D721Med (cell line): Measurements from ENCODE around the gene SLC5A1.

Experiments
- DNase-seq: peaks from one replicate; pipeline ENCODE4 v3.0.0; 2011; ENCODE audit warnings: low spot score; ENCODE audit not compliant: insufficient read length
- FAIRE-seq: peaks from 2 replicates; lab custom pipeline; 2011; peaks lifted over from hg19 to GRCh38; lab: Jason Lieb, UNC
- CTCF ChIP-seq: IDR thresholded peaks from 2 replicates; pipeline ENCODE4 v1.5.1; 2012; ENCODE audit warnings: mild to moderate bottlenecking, control low read depth; ENCODE audit not compliant: insufficient read depth; ENCODE audit errors: missing control alignments

The SLC5A1 gene

GRCh38 chr22:32103658-32104315 is 60.7 kb downstream of the SLC5A1 start:
- peak; percentile 48 for TF ChIP-seq CTCF
- no peak for DNase-seq
- FAIRE-seq: no peak

GRCh38 chr22:32106930-32107329 is 63.9 kb downstream of the SLC5A1 start:
- DNase-seq (no peak), FAIRE-seq (no peak)
- no peak for TF ChIP-seq CTCF

GRCh38 chr22:32112380-32112779 is 69.3 kb downstream of the SLC5A1 start:
- FAIRE-seq: no peak
- TF ChIP-seq CTCF: no peak
- no peak for DNase-seq

GRCh38 chr22:32119568-32120235 is 76.6 kb downstream of the SLC5A1 start:
- DNase-seq (no peak), FAIRE-seq (no peak)
- TF ChIP-seq CTCF: no peak

- no peak for TF ChIP-seq CTCF
- FAIRE-seq (no peak), DNase-seq (no peak)
These were observed 77.5 kb downstream of the SLC5A1 start for GRCh38 chr22:32120603-32121002.

GRCh38 chr22:32122899-32123298 is 79.8 kb downstream of the SLC5A1 start:
- FAIRE-seq: no peak
- TF ChIP-seq CTCF: no peak
- no peak for DNase-seq

GRCh38 chr22:32123657-32124056 is 80.6 kb downstream of the SLC5A1 start:
- DNase-seq (no peak), FAIRE-seq (no peak)
- no peak for TF ChIP-seq CTCF
